Breast epithelium (tissue), 4 donors: ENCODE data around the gene KLHL26. TPM values are rescaled to one million over a fixed set of nuclear protein-coding genes. Genes with fewer than 3 reads are reported as not detected.

ENCODE experiments used
- DNase-seq, 2 donors: peaks; one replicate each; pipeline ENCODE4 v3.0.0-alpha.2; 2019; ENCODE audit warnings: low spot score in 2 of 2
- H3K27ac ChIP-seq, 2 donors: fragments of 200-600 bp; sonication (generic) in 1 of 2; one replicate each; pipeline ENCODE4 v1.5.1; 2016 to 2019; ENCODE audit warnings: mild to moderate bottlenecking in 1 of 2
- H3K27me3 ChIP-seq, 2 donors: fragments of 200-600 bp; sonication (generic) in 1 of 2; one replicate each; pipeline versions ENCODE4 v1.5.1 to v1.6.0; 2017 to 2019; ENCODE audit warnings: control low read depth in 1 of 2, mild to moderate bottlenecking in 1 of 2
- H3K36me3 ChIP-seq: fragments of 200-600 bp; one replicate; pipeline ENCODE4 v1.5.1; 2019
- H3K4me1 ChIP-seq, 2 donors: fragments of 200-600 bp; sonication (generic); one replicate each; pipeline ENCODE4 v1.5.1; 2016 to 2019; ENCODE audit warnings: control low read depth in 1 of 2
- H3K4me3 ChIP-seq, 3 donors: fragments of 200-600 bp; sonication (generic); 1 replicate in 2 of 3; 2 replicates in 1 of 3; pipeline ENCODE4 v1.5.1; 2016 to 2019; ENCODE audit warnings: mild to moderate bottlenecking in 3 of 3, moderate library complexity in 2 of 3
- H3K9me3 ChIP-seq, 2 donors: fragments of 200-600 bp; sonication (generic) in 1 of 2; one replicate each; pipeline ENCODE4 v1.5.1; 2016 to 2019; ENCODE audit warnings: control low read depth in 1 of 2
- CTCF ChIP-seq, 3 donors: fragments of 450-650 bp; IDR thresholded peaks; one replicate each; pipeline ENCODE4 v1.5.1; 2016 to 2017; ENCODE audit warnings: antibody characterized with exemption in 3 of 3, mild to moderate bottlenecking in 3 of 3, moderate library complexity in 3 of 3
- POLR2A ChIP-seq: fragments of 450-650 bp; IDR thresholded peaks from one replicate; pipeline ENCODE4 v1.6.1; 2016; ENCODE audit warnings: antibody characterized with exemption, mild to moderate bottlenecking, moderate library complexity
- POLR2AphosphoS5 ChIP-seq, 3 donors: sonication (generic); formaldehyde crosslinking; IDR thresholded peaks; one replicate each; pipeline ENCODE4 v1.6.1; 2017; ENCODE audit warnings: antibody characterized with exemption in 3 of 3
- intact Hi-C: fragments of 100-400 bp; cut with DNase I; formaldehyde crosslinking; loops from one replicate; pipeline ENCODE4 v1.15.1; 2023; ENCODE audit warnings: low total_unique reads
- total RNA-seq, 3 donors: library from RNA; depleted of rRNA; stranded (reverse); fragments of >200 nt; gene quantifications; one replicate each; pipeline ENCODE4 v1.1.0, GENCODE V29; 2016

KLHL26 gene
- total RNA-seq, 3 donors from 2014 or later, result 7.0 to 18.1 (median 14.7) TPM

GRCh38 chr19:18637673-18638630, 1.1 kb downstream of the KLHL26 start:
- Histone ChIP-seq H3K4me3 (peak overlapping the region; percentile 70 to 78 (median 74)), H3K4me1 (peaks cover 0 to 12% of the 10 kb centered on the region in 2 donors), H3K36me3 (no peaks in the 10 kb centered on the region), H3K27me3 (no peaks in the 10 kb centered on the region), H3K27ac (peak overlapping the region; percentile 84 to 95), H3K9me3 (no peaks in the 10 kb centered on the region)
- intact Hi-C loops, result no loop called here
- DNase-seq, result peak in 1 of 2 donors; percentile 57
- TF ChIP-seq CTCF (IDR thresholded peaks at IDR 0.05) (no peak), POLR2A (no peak), POLR2AphosphoS5 (IDR thresholded peaks at IDR 0.05) (no peak)

GRCh38 chr19:18639706-18640243, 2.9 kb downstream of the KLHL26 start:
- Histone ChIP-seq H3K27me3 (no peaks in the 10 kb centered on the region), H3K4me1 (peaks cover 0 to 12% of the 10 kb centered on the region in 2 donors), H3K36me3 (no peaks in the 10 kb centered on the region), H3K9me3 (no peaks in the 10 kb centered on the region), H3K4me3 (no peak overlapping the region), H3K27ac (no peak overlapping the region)
- DNase-seq, result no peak
- intact Hi-C loops, result no loop called here
- no peak for TF ChIP-seq POLR2A
- TF ChIP-seq CTCF (IDR thresholded peaks at IDR 0.05), result no peak
- TF ChIP-seq POLR2AphosphoS5 (IDR thresholded peaks at IDR 0.05), result no peak

- intact Hi-C loops, result no loop called here
- no peaks in the 10 kb centered on the region for H3K4me1 ChIP-seq
- peak overlapping the region in 2 of 3 donors; percentile 20 to 42 for H3K4me3 ChIP-seq
- no peak for TF ChIP-seq POLR2A
- peak in 1 of 3 donors; percentile 33 for TF ChIP-seq POLR2AphosphoS5 (IDR thresholded peaks at IDR 0.05)
- no peak for TF ChIP-seq CTCF (IDR thresholded peaks at IDR 0.05)
- H3K36me3 ChIP-seq, result no peaks in the 10 kb centered on the region
- no peaks in the 10 kb centered on the region for H3K9me3 ChIP-seq
- H3K27me3 ChIP-seq, result no peaks in the 10 kb centered on the region
- H3K27ac ChIP-seq, result peak overlapping the region; percentile 50 to 75
- DNase-seq, result peak in 1 of 2 donors; percentile 54
These were observed 7.6 kb downstream of the KLHL26 start for GRCh38 chr19:18644196-18645034.

- no peaks in the 10 kb centered on the region for H3K36me3 ChIP-seq
- H3K27ac ChIP-seq, result peak overlapping the region; percentile 50 to 75
- no peaks in the 10 kb centered on the region for H3K27me3 ChIP-seq
- H3K4me3 ChIP-seq, result peak overlapping the region in 2 of 3 donors; percentile 20 to 42
- TF ChIP-seq POLR2AphosphoS5 (IDR thresholded peaks at IDR 0.05), result no peak
- no peak for TF ChIP-seq POLR2A
- no peak for TF ChIP-seq CTCF (IDR thresholded peaks at IDR 0.05)
- H3K9me3 ChIP-seq, result no peaks in the 10 kb centered on the region
- DNase-seq, result peak in 1 of 2 donors; percentile 32
- intact Hi-C loops, result no loop called here
- no peaks in the 10 kb centered on the region for H3K4me1 ChIP-seq
These were observed 8.2 kb downstream of the KLHL26 start for GRCh38 chr19:18645035-18645511.
